SU-DHL-6 (cell line): ENCODE measurements around the gene GALR3.

Source experiments
- CTCF ChIP-seq: fragments of 200-600 bp; sonication (generic); IDR thresholded peaks from one replicate; pipeline ENCODE4 v1.5.1; 2017; ENCODE audit warnings: antibody characterized with exemption, mild to moderate bottlenecking, low read length, moderate library complexity; ENCODE audit not compliant: insufficient read depth, poor library complexity, severe bottlenecking
- EZH2phosphoT487 ChIP-seq: fragments of 200-600 bp; sonication (generic), shearing (Covaris generic); conservative IDR thresholded peaks from 2 replicates; pipeline ENCODE4 v1.6.1; 2018; ENCODE audit warnings: mild to moderate bottlenecking, antibody characterized with exemption, low read length, moderate library complexity, mixed read lengths

DNA sequence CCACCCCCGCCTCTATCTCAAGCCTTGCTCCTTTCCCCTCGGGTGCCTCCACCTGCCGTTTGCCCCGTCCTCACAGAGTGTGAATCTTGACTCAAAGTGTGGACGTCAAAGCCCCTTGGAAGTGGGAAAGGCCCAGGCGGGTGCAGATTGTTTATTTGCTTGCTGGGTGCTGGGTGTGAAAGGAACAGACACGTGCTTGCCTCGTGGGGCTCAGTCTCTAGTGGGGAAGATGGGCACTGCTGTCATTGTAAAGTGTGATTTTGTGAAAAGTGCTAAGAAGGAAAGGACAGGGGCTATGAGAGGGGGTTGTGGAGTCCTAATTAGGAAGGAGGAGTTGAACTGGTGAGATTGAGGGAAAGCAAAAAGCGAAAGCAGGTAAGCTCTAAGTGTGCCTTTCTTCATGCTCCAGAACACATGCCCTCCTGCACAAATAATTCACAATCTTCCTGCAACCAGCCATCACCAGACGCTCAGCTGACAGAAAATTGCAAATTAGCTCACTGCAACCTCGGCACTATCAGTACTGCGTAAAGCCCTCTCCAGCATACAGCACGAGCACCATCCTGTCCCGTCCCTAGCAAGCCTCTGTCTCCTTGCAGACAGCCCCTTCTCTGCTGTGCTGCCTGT, 25.2 kb upstream of the GALR3 start:
- no peak for TF ChIP-seq CTCF
- no peak for TF ChIP-seq EZH2phosphoT487
